GM19043 (cell line): Measurements from ENCODE around the gene LTB4R2.
"Not testable (repeated sequence)": the region's sequence is repeated elsewhere in the genome, so short reads cannot be mapped to it uniquely, and the experiment has no call there.

Experiments
- ATAC-seq: cut with Tn5 transposase; IDR thresholded peaks from one replicate; pipeline ENCODE4 v1.9.1; 2021; ENCODE audit warnings: low read depth; ENCODE audit not compliant: unreplicated experiment

LTB4R2 gene

GRCh38 chr14:24337144-24337823, 27.3 kb downstream of the LTB4R2 start:
- ATAC-seq = no peak

DNA sequence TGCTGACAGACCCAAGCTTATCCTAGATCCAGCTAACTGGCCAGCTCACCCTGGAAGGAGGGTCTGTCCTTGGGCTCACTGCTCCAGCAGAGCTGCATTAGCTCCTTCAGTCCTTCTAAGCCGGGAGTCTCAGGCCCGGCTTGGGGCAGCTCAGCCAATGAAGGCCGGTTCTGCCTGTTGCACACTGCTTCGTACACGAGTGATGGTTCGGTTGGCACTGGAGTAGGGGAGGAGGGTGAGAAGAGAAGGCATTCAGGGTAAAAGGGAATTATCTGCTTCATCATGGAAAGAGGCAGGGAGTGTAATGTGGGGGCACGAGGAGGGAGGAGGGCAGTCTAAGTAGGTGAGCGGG, 27.9 kb downstream of the LTB4R2 start:
- no peak for ATAC-seq

- no peak for ATAC-seq
Measured at GRCh38 chr14:24338843-24339242, 28.9 kb downstream of the LTB4R2 start.

- ATAC-seq = peak; percentile 85
Measured at GRCh38 chr14:24339284-24340151, 29.6 kb downstream of the LTB4R2 start, which contains the start of gene RIPK3. TSS of gene RIPK3 (minus strand) at chr14:24339991. CDS start at chr14:24339826, 165 bp downstream.

- no peak for ATAC-seq
Measured at GRCh38 chr14:24340606-24341005, 30.7 kb downstream of the LTB4R2 start.

DNA sequence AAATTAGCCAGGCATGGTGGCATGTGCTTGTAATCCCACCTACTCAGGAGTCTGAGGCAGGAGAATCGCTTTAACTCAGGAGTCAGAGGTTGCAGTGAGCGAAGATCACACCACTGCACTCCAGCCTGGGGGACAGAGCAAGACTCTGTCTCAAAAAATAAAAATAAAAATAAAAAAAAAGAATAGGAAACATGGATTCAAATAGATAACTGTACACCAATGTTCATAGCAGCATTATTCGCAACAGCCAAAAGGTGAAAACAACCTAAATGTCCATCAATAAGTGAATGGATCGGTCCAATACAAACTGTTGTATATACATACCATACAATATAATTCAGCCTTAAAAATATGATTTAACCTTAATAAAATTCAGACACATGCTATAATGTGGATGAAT, 32.9 kb downstream of the LTB4R2 start:
- ATAC-seq = no peak

- ATAC-seq = no peak
Measured at GRCh38 chr14:24343795-24344660, 34.1 kb downstream of the LTB4R2 start.

GRCh38 chr14:24347134-24347533, 37.2 kb downstream of the LTB4R2 start:
- no peak for ATAC-seq

- ATAC-seq = no peak
Measured at GRCh38 chr14:24348186-24348585, 38.2 kb downstream of the LTB4R2 start.

DNA sequence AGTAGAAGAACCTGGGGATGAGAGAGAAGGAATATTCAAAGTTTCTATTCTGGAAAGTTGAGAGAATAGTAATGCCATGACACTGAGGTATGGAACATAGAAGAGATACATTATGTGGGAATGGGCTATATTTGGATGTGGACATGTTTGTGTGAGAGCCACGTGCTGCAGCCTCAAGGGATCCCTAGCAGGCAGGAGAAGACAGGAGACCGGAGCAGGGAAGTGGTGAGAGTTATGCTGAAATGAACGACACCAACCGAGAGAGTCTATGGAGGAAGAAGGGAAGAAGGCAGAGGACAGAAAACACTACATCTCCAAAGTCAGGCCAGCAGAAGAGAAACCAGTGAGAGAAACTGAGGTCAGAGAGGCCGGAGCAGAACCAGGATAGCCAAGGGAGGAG, 39.8 kb downstream of the LTB4R2 start:
- no peak for ATAC-seq

- ATAC-seq = no peak
Measured at GRCh38 chr14:24351517-24351916, 41.6 kb downstream of the LTB4R2 start.

DNA sequence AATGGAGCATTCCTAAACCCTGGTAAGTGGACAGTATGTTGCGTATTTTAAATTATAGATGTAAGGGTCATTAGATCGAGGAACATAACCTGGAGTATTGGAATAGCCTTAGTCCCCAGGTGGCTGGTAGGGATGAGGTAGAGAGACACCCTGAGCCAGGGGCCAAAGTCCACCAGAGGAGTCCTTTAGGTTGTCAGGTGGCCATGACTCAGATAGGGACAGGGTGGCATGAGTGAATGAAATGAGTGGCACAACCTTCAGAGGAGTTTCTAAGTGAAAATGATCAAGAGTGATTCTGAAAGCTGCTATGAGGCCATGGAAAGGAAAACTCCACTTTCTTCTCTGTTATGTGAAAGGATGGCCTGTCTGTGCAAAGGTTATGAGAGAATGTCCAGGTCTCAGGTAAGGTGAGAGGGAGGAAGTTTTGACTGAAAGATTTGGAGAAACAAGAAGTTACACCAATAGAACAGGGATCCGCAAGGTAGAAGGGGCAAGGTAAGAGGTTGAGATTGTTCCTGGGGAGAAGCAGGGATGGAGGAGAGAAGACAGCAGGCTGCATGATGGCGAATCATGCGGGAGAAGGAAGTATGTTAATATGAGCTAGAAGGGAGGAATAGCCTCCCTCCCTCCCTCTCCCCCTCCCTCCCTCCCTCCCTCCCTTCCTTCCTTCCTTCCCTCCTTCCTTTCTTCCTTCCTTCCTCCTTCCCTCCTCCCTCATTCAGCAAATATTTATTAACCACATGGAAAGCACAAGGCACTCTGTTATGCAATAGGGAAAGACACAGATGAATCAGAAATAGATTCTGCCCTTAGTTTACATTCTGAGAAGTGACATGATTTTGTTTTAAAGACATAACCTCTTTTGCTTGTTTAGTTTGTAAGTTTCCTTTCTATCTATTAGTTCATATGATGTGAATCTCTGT, 43.9 kb downstream of the LTB4R2 start:
- ATAC-seq = no peak

DNA sequence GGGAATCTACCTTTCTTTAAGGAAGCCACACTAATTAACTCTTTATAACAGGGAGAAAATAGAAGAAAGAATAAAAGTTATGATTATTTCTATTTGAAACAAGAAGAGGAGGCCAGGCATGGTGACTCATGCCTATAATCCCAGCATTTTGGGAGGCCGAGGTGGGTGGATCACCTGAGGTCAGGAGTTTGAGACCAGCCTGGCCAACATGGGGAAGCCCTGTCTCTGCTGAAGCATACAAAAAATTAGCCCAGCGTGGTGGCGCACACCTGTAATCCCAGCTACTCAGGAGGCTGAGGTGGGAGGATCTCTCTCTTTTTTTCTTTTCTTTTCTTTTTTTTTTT, 44.5 kb downstream of the LTB4R2 start:
- not testable (repeated sequence) for ATAC-seq

GRCh38 chr14:24355009-24355408, 45.1 kb downstream of the LTB4R2 start:
- ATAC-seq = no peak

DNA sequence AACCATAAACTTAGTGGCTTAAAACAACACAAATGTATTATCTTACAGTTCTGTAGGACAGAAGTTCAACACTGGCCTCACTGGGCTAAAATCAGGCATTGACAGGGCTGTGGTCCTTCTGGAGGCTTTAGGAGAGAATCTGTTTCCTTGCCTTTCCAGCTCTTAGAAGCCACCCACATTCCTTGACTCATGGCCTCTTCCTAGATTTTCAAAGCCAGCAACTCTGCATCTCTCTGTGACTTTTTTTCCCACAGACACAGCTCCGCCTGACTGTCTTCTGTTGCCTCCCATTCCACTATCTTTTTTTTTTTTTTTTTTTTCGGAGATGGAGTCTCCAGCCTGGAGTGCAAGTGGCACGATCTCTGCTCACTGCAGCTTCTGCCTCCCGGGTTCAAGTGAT, 46.3 kb downstream of the LTB4R2 start:
- ATAC-seq = no peak

DNA sequence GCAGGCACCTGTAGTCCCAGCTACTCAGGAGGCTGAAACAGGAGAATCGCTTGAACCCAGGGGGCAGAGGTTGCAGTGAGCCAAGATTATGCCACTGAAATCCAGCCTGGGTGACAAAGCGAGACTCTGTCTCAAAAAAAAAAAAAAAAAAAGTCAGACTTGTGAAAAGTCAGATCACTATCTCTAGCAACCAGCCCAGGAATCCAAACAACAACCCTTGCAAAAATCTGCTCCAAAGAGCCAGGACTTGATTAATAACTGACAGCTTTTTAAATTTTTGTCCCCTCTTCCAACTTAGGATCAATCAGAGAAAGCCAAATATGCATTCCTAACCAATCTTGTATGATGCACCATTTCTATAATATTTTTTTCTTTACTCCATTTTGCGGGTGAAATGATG, 50.3 kb downstream of the LTB4R2 start:
- ATAC-seq = no peak

- no peak for ATAC-seq
Measured at GRCh38 chr14:24361326-24361725, 51.4 kb downstream of the LTB4R2 start.
